Testis (tissue), 3 donors: Measurements from ENCODE around the gene TTBK1. TPM values are rescaled to one million over a fixed set of nuclear protein-coding genes. Genes with fewer than 3 reads are reported as not detected.

ENCODE experiments used
- DNase-seq: peaks from one replicate; pipeline ENCODE4 v3.0.0-alpha.2; 2019
- H3K27ac ChIP-seq, 2 donors: fragments of 200-600 bp; sonication (generic); one replicate each; pipeline ENCODE4 v1.5.1; 2019
- H3K27me3 ChIP-seq: fragments of 200-600 bp; sonication (generic); one replicate; pipeline ENCODE4 v1.5.1; 2019
- H3K36me3 ChIP-seq: fragments of 200-600 bp; sonication (generic); one replicate; pipeline ENCODE4 v1.5.1; 2017; ENCODE audit warnings: low read depth; ENCODE audit errors: missing control alignments
- H3K4me1 ChIP-seq: fragments of 200-600 bp; sonication (generic); one replicate; pipeline ENCODE4 v1.5.1; 2019
- H3K4me3 ChIP-seq, 2 donors: fragments of 200-600 bp; sonication (generic); one replicate each; pipeline ENCODE4 v1.5.1; 2017 to 2019
- H3K9me3 ChIP-seq: fragments of 200-600 bp; sonication (generic); one replicate; pipeline ENCODE4 v1.5.1; 2017
- POLR2A ChIP-seq: fragments of 450-650 bp; IDR thresholded peaks from one replicate; pipeline ENCODE4 v1.6.1; 2017; ENCODE audit warnings: antibody characterized with exemption, mild to moderate bottlenecking, moderate library complexity
- WGBS, 2 donors: methylation state at CpG; one replicate each; pipeline ENCODE4 v1.1.5; 2018; 5-methylcytosine and 5-hydroxymethylcytosine counted together
- intact Hi-C: fragments of 100-400 bp; cut with DNase I; formaldehyde crosslinking; loops from one replicate; pipeline ENCODE4 v1.15.1; 2023; ENCODE audit warnings: low total_unique reads
- polyA plus RNA-seq: library from polyadenylated mRNA; stranded (reverse); fragments of 350-450 nt; fragmentation: Illumina TruSeq; extraction: RNeasy Lipid Tissue Mini Kit (QIAGEN cat#74804); gene quantifications from one replicate; pipeline ENCODE4 v1.2.3, GENCODE V29; 2014; ENCODE audit warnings: low read depth, low replicate concordance; ENCODE audit not compliant: insufficient read depth
- total RNA-seq, 2 donors: library from RNA; depleted of rRNA; stranded (reverse); fragments of >200 nt; gene quantifications; one replicate each; pipeline ENCODE4 v1.2.3, GENCODE V29; 2016
- TF ChIP-seq, protein P1 (sequence below), 3 experiments: fragments of 450-650 bp in 2 of 3; fragments of 200-600 bp in 1 of 3; sonication (generic) in 1 of 3; IDR thresholded peaks; one replicate each; pipeline ENCODE4 v1.5.1; 2016 to 2019; ENCODE audit warnings: antibody characterized with exemption in 3 of 3, mild to moderate bottlenecking in 2 of 3, moderate library complexity in 1 of 3

TTBK1 gene
- total and polyA plus RNA-seq, 3 donors from 2014 or later: 2.2 to 2.6 (median 2.3) TPM

DNA sequence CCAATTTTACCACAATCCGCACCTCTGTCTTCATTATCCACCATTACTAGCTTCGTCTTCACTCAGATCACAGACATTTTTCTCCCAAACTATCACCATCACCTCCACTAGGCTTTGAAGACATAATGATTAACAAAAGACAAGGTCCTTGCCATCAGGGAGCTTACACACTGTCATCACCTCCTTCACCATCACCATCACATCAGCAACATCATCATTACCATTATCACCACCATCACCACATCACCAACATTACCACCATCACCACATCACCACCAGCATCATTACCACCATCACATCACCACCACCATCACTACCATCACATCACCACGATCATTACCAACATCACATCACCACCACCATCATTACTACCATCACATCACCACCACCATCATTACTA lies 50.4 kb downstream of the TTBK1 start:
- TF ChIP-seq, protein P1, sequence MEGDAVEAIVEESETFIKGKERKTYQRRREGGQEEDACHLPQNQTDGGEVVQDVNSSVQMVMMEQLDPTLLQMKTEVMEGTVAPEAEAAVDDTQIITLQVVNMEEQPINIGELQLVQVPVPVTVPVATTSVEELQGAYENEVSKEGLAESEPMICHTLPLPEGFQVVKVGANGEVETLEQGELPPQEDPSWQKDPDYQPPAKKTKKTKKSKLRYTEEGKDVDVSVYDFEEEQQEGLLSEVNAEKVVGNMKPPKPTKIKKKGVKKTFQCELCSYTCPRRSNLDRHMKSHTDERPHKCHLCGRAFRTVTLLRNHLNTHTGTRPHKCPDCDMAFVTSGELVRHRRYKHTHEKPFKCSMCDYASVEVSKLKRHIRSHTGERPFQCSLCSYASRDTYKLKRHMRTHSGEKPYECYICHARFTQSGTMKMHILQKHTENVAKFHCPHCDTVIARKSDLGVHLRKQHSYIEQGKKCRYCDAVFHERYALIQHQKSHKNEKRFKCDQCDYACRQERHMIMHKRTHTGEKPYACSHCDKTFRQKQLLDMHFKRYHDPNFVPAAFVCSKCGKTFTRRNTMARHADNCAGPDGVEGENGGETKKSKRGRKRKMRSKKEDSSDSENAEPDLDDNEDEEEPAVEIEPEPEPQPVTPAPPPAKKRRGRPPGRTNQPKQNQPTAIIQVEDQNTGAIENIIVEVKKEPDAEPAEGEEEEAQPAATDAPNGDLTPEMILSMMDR (IDR thresholded peaks at IDR 0.05): no peak
- no peak for TF ChIP-seq POLR2A
- Histone ChIP-seq H3K36me3 (no peaks in the 10 kb centered on the region), H3K4me1 (no peaks in the 10 kb centered on the region), H3K27ac (no peak overlapping the region), H3K27me3 (no peaks in the 10 kb centered on the region), H3K4me3 (no peak overlapping the region), H3K9me3 (no peaks in the 10 kb centered on the region)
- DNase-seq: no peak
- WGBS, 2 donors: 94 to 96% methylated on average over 3 of the region's 3 CpGs
- intact Hi-C loops: no loop called here

- no peaks in the 10 kb centered on the region for H3K36me3 ChIP-seq
- no peak overlapping the region for H3K4me3 ChIP-seq
- TF ChIP-seq, protein P1 (IDR thresholded peaks at IDR 0.05): no peak
- TF ChIP-seq POLR2A: no peak
- H3K27ac ChIP-seq: no peak overlapping the region
- DNase-seq: no peak
- H3K27me3 ChIP-seq: no peaks in the 10 kb centered on the region
- H3K9me3 ChIP-seq: no peaks in the 10 kb centered on the region
- intact Hi-C loops: no loop called here
- 87 to 92% methylated on average over 3 of the region's 3 CpGs for whole genome bisulfite sequencing, 2 donors
- no peaks in the 10 kb centered on the region for H3K4me1 ChIP-seq
Measured at GRCh38 chr6:43294536-43294935, 51.3 kb downstream of the TTBK1 start.

DNA sequence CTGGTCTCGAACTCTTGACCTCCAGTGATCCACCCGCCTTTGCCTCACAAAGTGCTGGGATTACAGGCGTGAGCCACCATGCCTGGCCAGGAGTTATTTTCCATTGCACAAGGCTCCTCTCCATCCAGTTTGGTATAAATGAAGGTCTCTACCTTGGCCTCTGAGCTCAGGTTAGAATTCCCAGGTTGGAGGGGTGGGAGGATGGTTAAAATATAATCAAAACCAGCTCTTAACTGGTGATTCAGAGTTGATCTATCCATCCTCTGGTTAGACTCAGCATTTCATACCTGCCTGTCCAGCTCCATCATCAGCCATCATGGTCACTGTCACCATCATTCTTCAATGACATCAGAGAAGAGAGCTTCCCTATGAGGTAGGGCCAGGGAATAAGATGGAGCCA lies 52.2 kb downstream of the TTBK1 start:
- Histone ChIP-seq H3K36me3 (no peaks in the 10 kb centered on the region), H3K27ac (no peak overlapping the region), H3K27me3 (no peaks in the 10 kb centered on the region), H3K4me3 (no peak overlapping the region), H3K9me3 (no peaks in the 10 kb centered on the region), H3K4me1 (no peaks in the 10 kb centered on the region)
- intact Hi-C loops: no loop called here
- TF ChIP-seq POLR2A: no peak
- TF ChIP-seq, protein P1 (IDR thresholded peaks at IDR 0.05): no peak
- WGBS, 2 donors: 96 to 97% methylated on average over 3 of the region's 3 CpGs
- DNase-seq: no peak

DNA sequence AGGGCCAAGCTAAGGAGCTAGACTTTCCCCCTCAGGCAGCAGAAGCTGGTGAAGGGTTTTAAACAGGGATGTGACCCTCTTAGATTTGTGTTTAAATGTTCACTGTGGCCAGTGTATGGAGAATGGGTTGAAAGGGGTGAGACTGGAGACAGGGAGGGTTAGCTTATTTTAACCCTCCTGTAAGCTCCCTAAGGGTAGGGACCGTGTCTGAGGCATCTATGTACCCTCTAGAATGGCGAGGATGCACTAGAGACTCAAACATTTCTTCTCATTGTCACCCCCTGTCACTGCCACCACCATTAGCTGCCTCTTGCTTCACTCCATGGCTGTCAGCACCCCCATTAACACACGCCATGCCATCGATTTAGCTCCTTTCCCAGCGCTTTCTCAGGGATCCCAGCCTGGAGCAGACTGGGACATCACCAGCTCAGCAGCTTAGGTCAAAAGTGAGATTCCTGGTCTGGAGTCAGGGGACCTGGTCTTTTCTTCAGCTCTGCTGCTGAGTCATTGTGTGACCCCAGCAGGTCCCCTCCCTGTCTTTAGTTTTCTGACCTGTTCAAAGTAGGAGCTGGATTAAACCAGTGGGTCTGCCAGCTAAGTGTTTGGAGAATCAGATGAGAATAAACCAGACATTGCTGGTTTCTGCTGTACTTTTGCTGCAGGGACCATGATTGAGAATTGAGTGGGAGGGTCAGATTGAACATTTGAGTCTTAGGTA lies 53.7 kb downstream of the TTBK1 start:
- WGBS, 2 donors: 93 to 95% methylated on average over 5 of the region's 5 CpGs
- intact Hi-C loops: no loop called here
- Histone ChIP-seq H3K4me1 (no peaks in the 10 kb centered on the region), H3K9me3 (no peaks in the 10 kb centered on the region), H3K27ac (no peak overlapping the region), H3K4me3 (no peak overlapping the region), H3K27me3 (no peaks in the 10 kb centered on the region), H3K36me3 (no peaks in the 10 kb centered on the region)
- TF ChIP-seq, protein P1 (IDR thresholded peaks at IDR 0.05): no peak
- no peak for TF ChIP-seq POLR2A
- DNase-seq: no peak
